ENCODE results near the gene P4HTM.
A peak's percentile ranks its signal among the peaks of the same experiment; 100 is the strongest.

The P4HTM gene

GRCh38 chr3:48989796-48990635, at the start of gene P4HTM:
Gene P4HTM, plus strand, starts transcription at chr3:48990241. Its CDS starts 16 bp downstream, at chr3:48990257.
- peak; percentile 43 for DNase-seq

GRCh38 chr3:48945432-48945831, 44.6 kb upstream of the P4HTM start:
- no peak for DNase-seq

GRCh38 chr3:48945891-48946549, 44.0 kb upstream of the P4HTM start:
- no peak for DNase-seq

- no peak for DNase-seq
These were observed 40.7 kb upstream of the P4HTM start for GRCh38 chr3:48949376-48949717.

GRCh38 chr3:48950051-48950450, 40.0 kb upstream of the P4HTM start:
- no peak for DNase-seq

GRCh38 chr3:48951764-48952163, 38.3 kb upstream of the P4HTM start:
- no peak for DNase-seq

- DNase-seq: no peak
These were observed 37.4 kb upstream of the P4HTM start for GRCh38 chr3:48952510-48953118.

GRCh38 chr3:48957006-48957705, 32.9 kb upstream of the P4HTM start:
- no peak for DNase-seq

- no peak for DNase-seq
These were observed 29.1 kb upstream of the P4HTM start for GRCh38 chr3:48960841-48961413.

GRCh38 chr3:48962340-48962739, 27.7 kb upstream of the P4HTM start:
- no peak for DNase-seq

GRCh38 chr3:48962939-48963338, 27.1 kb upstream of the P4HTM start:
- no peak for DNase-seq

- no peak for DNase-seq
These were observed 26.4 kb upstream of the P4HTM start for GRCh38 chr3:48963591-48963990.

- no peak for DNase-seq
These were observed 23.7 kb upstream of the P4HTM start for GRCh38 chr3:48966367-48966766.

GRCh38 chr3:48966876-48967361, 23.1 kb upstream of the P4HTM start:
- no peak for DNase-seq

- no peak for DNase-seq
These were observed 19.5 kb upstream of the P4HTM start for GRCh38 chr3:48970586-48970985.

GRCh38 chr3:48974076-48974864, 15.8 kb upstream of the P4HTM start:
- no peak for DNase-seq

- DNase-seq: no peak
These were observed 10.6 kb upstream of the P4HTM start for GRCh38 chr3:48979451-48979850.

- DNase-seq: no peak
These were observed 9.7 kb upstream of the P4HTM start for GRCh38 chr3:48980295-48980694.

- no peak for DNase-seq
These were observed 8.0 kb upstream of the P4HTM start for GRCh38 chr3:48982016-48982415.

- no peak for DNase-seq
These were observed 7.4 kb upstream of the P4HTM start for GRCh38 chr3:48982686-48983085.

GRCh38 chr3:48983096-48983495, 6.9 kb upstream of the P4HTM start:
- DNase-seq: no peak

- DNase-seq: no peak
These were observed 5.4 kb upstream of the P4HTM start for GRCh38 chr3:48984663-48985062.
